ENCODE data around the gene RBM4.

GRCh38 chr11:66593650-66594049 lies 44.9 kb upstream of the RBM4 start:
- TF ChIP-seq EZH2 (IDR thresholded peaks at IDR 0.05) (no peak), CTCF (IDR thresholded peaks at IDR 0.05 in 2 of 3, conservative IDR thresholded peaks at IDR 0.05 in 1 of 3; ENCODE audit: borderline replicate concordance in 1 of 3, insufficient read depth in 1 of 3, low read depth in 2 of 3, low read length in 2 of 3) (no peak), CEBPB (IDR thresholded peaks at IDR 0.05; ENCODE audit: low read depth) (no peak), REST (IDR thresholded peaks at IDR 0.05; ENCODE audit: low read depth) (no peak), SIN3A (IDR thresholded peaks at IDR 0.05; ENCODE audit: low read depth) (no peak), EZH2phosphoT487 (IDR thresholded peaks at IDR 0.05; ENCODE audit: borderline replicate concordance) (no peak), JUND (IDR thresholded peaks at IDR 0.05) (no peak)
